HepG2 (cell line): ENCODE measurements around the gene YTHDF1. TPM values are rescaled to one million over a fixed set of nuclear protein-coding genes. Genes with fewer than 3 reads are reported as not detected.
A peak's percentile ranks its signal among the peaks of the same experiment; 100 is the strongest.

Experiments
- ATAC-seq: fragments of 200-7000 bp; cut with Tn5 transposase; 3 replicates; pipeline ENCODE4 v1.9.1; 2020; ENCODE audit warnings: mild to moderate bottlenecking, moderate library complexity
- BruUV-seq: library from RNA; stranded (reverse); fragments of 400-500 nt; replicated peaks from 2 replicates; lab custom pipeline; 2021; lab: Mats Ljungman, UMichigan
- CTCF ChIA-PET: fragments of 300-600 bp; formaldehyde crosslinking; extraction: SDS; loops from one replicate; lab custom pipeline; 2021; ENCODE audit warnings: low total read pairs, inconsistent platforms, low intra/inter-chr PET ratio; lab: Yijun Ruan, JAX
- POLR2A ChIA-PET: fragments of 350-600 bp; sonication (Branson Sonifier 250); formaldehyde crosslinking; loops from one replicate; lab custom pipeline; 2020; ENCODE audit warnings: antibody characterized with exemption, inconsistent platforms; lab: Yijun Ruan, JAX
- DNase-seq: peaks from one replicate; pipeline ENCODE4 v3.0.0-alpha.2; 2015; ENCODE audit warnings: low spot score
- FAIRE-seq: peaks from 3 replicates; lab custom pipeline; 2011; peaks lifted over from hg19 to GRCh38; lab: Jason Lieb, UNC
- H2AFZ ChIP-seq: one replicate; pipeline ENCODE4 v1.6.1; 2011; ENCODE audit warnings: low read length, inconsistent platforms
- H3K27ac ChIP-seq: fragments of 300-600 bp; 3 replicates; pipeline ENCODE4 v1.8.0; 2011; ENCODE audit warnings: mixed run types, mild to moderate bottlenecking, mixed read lengths, low read length, inconsistent platforms; ENCODE audit not compliant: insufficient read depth; ENCODE audit errors: extremely low read length
- H3K27me3 ChIP-seq, 2 experiments: fragments of 200-600 bp in 1 of 2; 2 replicates in 1 of 2; 3 replicates in 1 of 2; pipeline versions ENCODE4 v1.6.0 to v1.8.0; 2011; ENCODE audit warnings: low read length in 2 of 2, mild to moderate bottlenecking in 2 of 2, moderate library complexity in 2 of 2, inconsistent platforms in 1 of 2; ENCODE audit not compliant: insufficient read depth in 2 of 2, control insufficient read depth in 1 of 2
- H3K36me3 ChIP-seq, 2 experiments: fragments of 200-600 bp in 1 of 2; replicated peaks in 1 of 2; 2 replicates in 1 of 2; 3 replicates in 1 of 2; pipeline versions ENCODE4 v1.5.1 to v1.8.0; 2011; ENCODE audit warnings: low read length in 2 of 2, inconsistent platforms in 1 of 2; ENCODE audit not compliant: insufficient read depth in 2 of 2, control insufficient read depth in 1 of 2
- H3K4me1 ChIP-seq: 2 replicates; pipeline ENCODE4 v1.5.1; 2012; ENCODE audit warnings: low read length, inconsistent platforms; ENCODE audit not compliant: insufficient read depth
- H3K4me2 ChIP-seq: 2 replicates; pipeline ENCODE4 v1.6.0; 2011; ENCODE audit warnings: low read depth, low read length, inconsistent platforms
- H3K4me3 ChIP-seq, 3 experiments: fragments of 200-600 bp in 1 of 3; sonication (generic), shearing (Covaris generic) in 1 of 3; replicated peaks in 1 of 3; 2 replicates each; pipeline ENCODE4 v1.5.1; 2011 to 2016; ENCODE audit warnings: low read length in 3 of 3, inconsistent platforms in 2 of 3, low read depth in 2 of 3, mild to moderate bottlenecking in 2 of 3, control low read depth in 1 of 3, mixed read lengths in 1 of 3; ENCODE audit not compliant: insufficient read depth in 1 of 3
- H3K79me2 ChIP-seq: one replicate; pipeline ENCODE4 v1.6.1; 2011; ENCODE audit warnings: low read length, inconsistent platforms; ENCODE audit not compliant: insufficient read depth
- H3K9ac ChIP-seq: 2 replicates; pipeline ENCODE4 v1.6.0; 2011; ENCODE audit warnings: mild to moderate bottlenecking, low read depth, low read length, inconsistent platforms; ENCODE audit not compliant: insufficient read depth
- H3K9me3 ChIP-seq: 2 replicates; pipeline ENCODE4 v1.5.1; 2012; ENCODE audit warnings: mild to moderate bottlenecking, low read length
- H4K20me1 ChIP-seq: 2 replicates; pipeline ENCODE4 v1.6.0; 2011; ENCODE audit warnings: inconsistent platforms, mild to moderate bottlenecking, low read length, moderate library complexity; ENCODE audit not compliant: insufficient read depth
- E2F1 ChIP-seq: sonication (generic); formaldehyde crosslinking; IDR thresholded peaks from 2 replicates; pipeline ENCODE4 v1.5.0; 2020; ENCODE audit warnings: missing genetic modification reagents
- FIP1L1 ChIP-seq: fragments of 200-400 bp; formaldehyde crosslinking; IDR thresholded peaks from 2 replicates; pipeline ENCODE4 v1.6.1; 2018; ENCODE audit warnings: low read depth, mild to moderate bottlenecking, low read length, moderate library complexity, borderline replicate concordance; ENCODE audit not compliant: insufficient read depth
- HCFC1 ChIP-seq: fragments of 150-350 bp; IDR thresholded peaks from 2 replicates; pipeline ENCODE4 v1.6.1; 2014; ENCODE audit warnings: low read depth, low read length
- RAD21 ChIP-seq: fragments of 450-650 bp; formaldehyde crosslinking; IDR thresholded peaks from 2 replicates; pipeline ENCODE4 v1.5.0; 2020; ENCODE audit warnings: mild to moderate bottlenecking
- RAD51 ChIP-seq: fragments of 450-650 bp; IDR thresholded peaks from 2 replicates; pipeline ENCODE4 v1.6.1; 2016; ENCODE audit warnings: borderline replicate concordance
- SRSF9 ChIP-seq: fragments of 200-400 bp; formaldehyde crosslinking; IDR thresholded peaks from 2 replicates; pipeline ENCODE4 v1.6.1; 2018; ENCODE audit warnings: borderline replicate concordance, mild to moderate bottlenecking, low read depth, low read length; ENCODE audit not compliant: insufficient read depth, poor library complexity, severe bottlenecking
- TARDBP ChIP-seq: sonication (generic); formaldehyde crosslinking; IDR thresholded peaks from 2 replicates; pipeline ENCODE4 v1.8.0; 2022; ENCODE audit warnings: mild to moderate bottlenecking, missing genetic modification reagents
- TEAD2 ChIP-seq: sonication (generic); formaldehyde crosslinking; IDR thresholded peaks from 2 replicates; pipeline ENCODE4 v1.9.0; 2021; ENCODE audit warnings: missing genetic modification reagents
- THAP9 ChIP-seq: sonication (generic); formaldehyde crosslinking; IDR thresholded peaks from 2 replicates; pipeline ENCODE4; 2020; ENCODE audit warnings: missing genetic modification reagents, mild to moderate bottlenecking, borderline replicate concordance
- TRIM22 ChIP-seq: fragments of 450-650 bp; IDR thresholded peaks from 2 replicates; pipeline ENCODE4 v1.6.1; 2017
- ZBTB2 ChIP-seq: sonication (generic); formaldehyde crosslinking; IDR thresholded peaks from 2 replicates; pipeline ENCODE4 v1.8.0; 2022; ENCODE audit warnings: low read depth, missing genetic modification reagents
- ZBTB43 ChIP-seq: sonication (generic); formaldehyde crosslinking; conservative IDR thresholded peaks from 2 replicates; pipeline ENCODE4 v1.4.0; 2020; ENCODE audit warnings: missing genetic modification reagents
- ZFP41 ChIP-seq: sonication (generic); formaldehyde crosslinking; IDR thresholded peaks from 2 replicates; pipeline ENCODE4 v1.4.0; 2020; ENCODE audit warnings: mild to moderate bottlenecking, missing genetic modification reagents, borderline replicate concordance
- ZNF101 ChIP-seq: sonication (generic); formaldehyde crosslinking; IDR thresholded peaks from 2 replicates; pipeline ENCODE4 v1.4.0; 2020; ENCODE audit warnings: mild to moderate bottlenecking, low read depth, missing genetic modification reagents, borderline replicate concordance
- ZNF337 ChIP-seq: sonication (generic); formaldehyde crosslinking; IDR thresholded peaks from 2 replicates; pipeline ENCODE4 v1.5.1; 2020; ENCODE audit warnings: missing genetic modification reagents, low read depth, mild to moderate bottlenecking, borderline replicate concordance
- WGBS: methylation state at CpG from one replicate; pipeline ENCODE4 v1.1.6; 2017; ENCODE audit warnings: low lambda C conversion rate; 5-methylcytosine and 5-hydroxymethylcytosine counted together
- in situ Hi-C: cut with HindIII; loops from 2 replicates; pipeline ENCODE4 v1.10.0; 2017; ENCODE audit warnings: low pct_unique_long_range_greater_than_20kb; ENCODE audit not compliant: extremely low pct_ligation_motif_present
- intact Hi-C: fragments of 100-400 bp; cut with micrococcal nuclease; formaldehyde crosslinking; loops from one replicate; pipeline ENCODE4 v1.10.0; 2022; ENCODE audit not compliant: unreplicated experiment
- polyA plus RNA-seq, 8 experiments: library from polyadenylated mRNA; depleted of rRNA in 3 of 8; stranded (reverse) in 7 of 8; unstranded in 1 of 8; fragments of >200 nt; fragmentation: Illumina TruSeq in 4 of 8; extraction: Trizol in 4 of 8; gene quantifications; 2 replicates each; pipeline versions ENCODE4 v1.2.1 to v1.2.3, GENCODE V29; 2011 to 2016; ENCODE audit warnings: low read depth in 4 of 8, missing spikeins in 1 of 8, mixed read lengths in 1 of 8; ENCODE audit not compliant: insufficient read depth in 1 of 8
- total RNA-seq, 5 experiments: library from RNA; depleted of rRNA; stranded (reverse); fragments of >200 nt; fragmentation: Illumina TruSeq; extraction: Trizol; gene quantifications; 2 replicates each; pipeline ENCODE4 v1.2.3, GENCODE V29; 2016; ENCODE audit warnings: low read depth in 1 of 5

The YTHDF1 gene
- total and polyA plus RNA-seq, 2 of the 13 experiments (the other 11 are each of a cell fraction or from before 2014, with no cell fraction given) = 34.5 to 37.7 TPM

- no peak for TF ChIP-seq ZBTB43
- TF ChIP-seq THAP9 (CRISPR knock-in tag) = no peak
- no peak for TF ChIP-seq TEAD2 (CRISPR knock-in tag)
Observed at GRCh38 chr20:63257629-63258028, 41.7 kb upstream of the YTHDF1 start (continued).

GRCh38 chr20:63256954-63257353 is 41.0 kb upstream of the YTHDF1 start:
- Histone ChIP-seq H3K27ac (no peak overlapping the region), H3K4me1 (peaks cover 38% of the 10 kb centered on the region), H3K36me3 (no peaks in the 10 kb centered on the region), H3K79me2 (no peaks in the 10 kb centered on the region), H2AFZ (no peak overlapping the region), H4K20me1 (peaks cover 5% of the 10 kb centered on the region; the same call in 1 of the 2 replicates), H3K27me3 (peaks cover 41 to 90% of the 10 kb centered on the region in 2 experiments), H3K9me3 (no peaks in the 10 kb centered on the region), H3K4me2 (no peak overlapping the region), H3K4me3 (no peak overlapping the region), H3K9ac (no peak overlapping the region)
- no peak for FAIRE-seq
- 68% methylated on average over 4 of the region's 4 CpGs for WGBS
- ChIA-PET CTCF (interaction anchor here (0.7 kb wide), 1 partner anchor 68 kb away, joined by 3 read pairs; no protein-coding TSS in a partner anchor), POLR2A (no interaction called here)
- in situ Hi-C loops (no loop called here), intact Hi-C loops (no loop called here)
- ATAC-seq = no peak
- BruUV-seq = no TSS peak
- DNase-seq = no peak
- TF ChIP-seq HCFC1 = no peak
- TF ChIP-seq E2F1 (CRISPR knock-in tag) = no peak
- no peak for TF ChIP-seq ZBTB2 (CRISPR knock-in tag)
- no peak for TF ChIP-seq FIP1L1
- no peak for TF ChIP-seq ZFP41 (CRISPR knock-in tag)
- no peak for TF ChIP-seq ZNF101
- no peak for TF ChIP-seq SRSF9
- TF ChIP-seq RAD21 (CRISPR knock-in tag) = no peak
- no peak for TF ChIP-seq TARDBP (CRISPR knock-in tag)
- 0 out of 2 replicates have a peak, but pooled peaks have one; percentile 8 for TF ChIP-seq RAD51
- no peak for TF ChIP-seq ZNF337 (CRISPR knock-in tag)
- TF ChIP-seq TRIM22 = 0 out of 2 replicates have a peak, but pooled peaks have one; percentile 42
